H1 (cell line): ENCODE data around the gene CAP2. TPM values are rescaled to one million over a fixed set of nuclear protein-coding genes. Genes with fewer than 3 reads are reported as not detected.

Source experiments
- CTCF ChIA-PET: fragments of 300-600 bp; sonication (Branson Sonifier 250); formaldehyde crosslinking; loops from one replicate; lab custom pipeline; 2021; ENCODE audit not compliant: partially characterized antibody; lab: Charles Lee
- POLR2A ChIA-PET: fragments of 300-600 bp; sonication (Branson Sonifier 250); formaldehyde crosslinking; loops from one replicate; lab custom pipeline; 2021; ENCODE audit warnings: inconsistent platforms; ENCODE audit not compliant: partially characterized antibody; lab: Charles Lee
- DNase-seq, 2 experiments: peaks; one replicate each; pipeline versions ENCODE4 v3.0.0 to v3.0.0-alpha.2; 2010 to 2022; ENCODE audit warnings: low spot score in 2 of 2, low read depth in 1 of 2, mixed read lengths in 1 of 2
- FAIRE-seq: peaks from 2 replicates; lab custom pipeline; 2011; peaks lifted over from hg19 to GRCh38; lab: Jason Lieb, UNC
- H2AFZ ChIP-seq: 2 replicates; pipeline ENCODE4 v1.8.1; 2012; ENCODE audit warnings: low read length, inconsistent platforms
- H2AK5ac ChIP-seq: 2 replicates; pipeline ENCODE4 v1.6.1; 2013; ENCODE audit warnings: low read depth, low read length
- H2BK120ac ChIP-seq: replicated peaks from 2 replicates; pipeline ENCODE3; 2013; ENCODE audit warnings: low read depth, low read length, inconsistent platforms
- H2BK12ac ChIP-seq: 2 replicates; pipeline ENCODE4 v1.6.1; 2013; ENCODE audit warnings: low read depth, low read length
- H2BK15ac ChIP-seq: 2 replicates; pipeline ENCODE4 v1.6.1; 2013; ENCODE audit warnings: low read length
- H2BK20ac ChIP-seq: 2 replicates; pipeline ENCODE4 v1.6.1; 2013; ENCODE audit warnings: low read length
- H2BK5ac ChIP-seq: 2 replicates; pipeline ENCODE4 v1.6.1; 2013; ENCODE audit warnings: low read depth, low read length
- H3K14ac ChIP-seq: 2 replicates; pipeline ENCODE4 v1.6.1; 2013; ENCODE audit warnings: inconsistent platforms; ENCODE audit not compliant: insufficient read length
- H3K18ac ChIP-seq: 2 replicates; pipeline ENCODE4 v1.6.1; 2013; ENCODE audit warnings: low read length; ENCODE audit errors: extremely low read depth
- H3K23ac ChIP-seq: 2 replicates; pipeline ENCODE4 v1.6.1; 2013; ENCODE audit warnings: inconsistent platforms; ENCODE audit not compliant: insufficient read length
- H3K23me2 ChIP-seq: 2 replicates; pipeline ENCODE4 v1.6.1; 2013; ENCODE audit warnings: low read depth, low read length
- H3K27ac ChIP-seq: 2 replicates; pipeline ENCODE4 v1.6.1; 2011; ENCODE audit warnings: low read depth, low read length, inconsistent platforms
- H3K27me3 ChIP-seq, 4 experiments: replicated peaks in 1 of 4; 1 replicate in 1 of 4; 2 replicates in 3 of 4; pipeline versions ENCODE4 v1.6.1 to v1.8.1; 2011 to 2013; ENCODE audit warnings: low read length in 3 of 4, mild to moderate bottlenecking in 3 of 4, inconsistent platforms in 2 of 4, mixed read lengths in 2 of 4, moderate library complexity in 1 of 4; ENCODE audit not compliant: control insufficient read depth in 3 of 4, insufficient read depth in 3 of 4; ENCODE audit errors: extremely low read depth in 1 of 4
- H3K36me3 ChIP-seq, 4 experiments: 2 replicates each; pipeline versions ENCODE4 v1.6.1 to v1.8.1; 2011 to 2013; ENCODE audit warnings: mild to moderate bottlenecking in 4 of 4, low read length in 3 of 4, moderate library complexity in 2 of 4, control low read depth in 1 of 4, inconsistent platforms in 1 of 4; ENCODE audit not compliant: insufficient read depth in 4 of 4, control insufficient read depth in 2 of 4
- H3K4ac ChIP-seq: replicated peaks from 2 replicates; pipeline ENCODE3; 2013; ENCODE audit warnings: low read length, low read depth, mixed read lengths, inconsistent platforms; ENCODE audit not compliant: insufficient read length
- H3K4me1 ChIP-seq, 4 experiments: replicated peaks in 1 of 4; 1 replicate in 1 of 4; 2 replicates in 3 of 4; pipeline versions ENCODE4 v1.6.1 to v1.8.1; 2011 to 2013; ENCODE audit warnings: low read length in 3 of 4, inconsistent platforms in 2 of 4, mixed read lengths in 1 of 4; ENCODE audit not compliant: insufficient read depth in 4 of 4, control insufficient read depth in 3 of 4
- H3K4me2 ChIP-seq, 2 experiments: 2 replicates each; pipeline versions ENCODE4 v1.6.1 to v1.8.1; 2011 to 2013; ENCODE audit warnings: low read depth in 2 of 2, low read length in 2 of 2, control low read depth in 1 of 2, inconsistent platforms in 1 of 2, mild to moderate bottlenecking in 1 of 2; ENCODE audit not compliant: insufficient read depth in 1 of 2
- H3K4me3 ChIP-seq, 4 experiments: fragments of 200-600, 300-600 bp in 1 of 4; sonication (generic), shearing (Covaris generic), sonication (Bioruptor Twin) in 1 of 4; 2 replicates each; pipeline versions ENCODE4 v1.5.1 to v1.8.1; 2011 to 2016; ENCODE audit warnings: low read length in 4 of 4, low read depth in 3 of 4, control low read depth in 2 of 4, inconsistent platforms in 2 of 4, mild to moderate bottlenecking in 2 of 4, mixed read lengths in 1 of 4, moderate library complexity in 1 of 4; ENCODE audit not compliant: insufficient read depth in 2 of 4; ENCODE audit errors: extremely low read depth in 1 of 4
- H3K56ac ChIP-seq: replicated peaks from 2 replicates; pipeline ENCODE3; 2013; ENCODE audit warnings: low read depth, mild to moderate bottlenecking, mixed read lengths, low read length, inconsistent platforms; ENCODE audit not compliant: insufficient read length
- H3K79me1 ChIP-seq: 2 replicates; pipeline ENCODE4 v1.6.1; 2013; ENCODE audit warnings: low read depth, low read length, control low read depth
- H3K79me2 ChIP-seq, 2 experiments: 2 replicates each; pipeline versions ENCODE4 v1.6.1 to v1.8.1; 2012 to 2013; ENCODE audit warnings: low read length in 2 of 2, mild to moderate bottlenecking in 2 of 2, inconsistent platforms in 1 of 2; ENCODE audit not compliant: insufficient read depth in 2 of 2, control insufficient read depth in 1 of 2
- H3K9ac ChIP-seq, 4 experiments: replicated peaks in 1 of 4; 1 replicate in 1 of 4; 2 replicates in 3 of 4; pipeline versions ENCODE4 v1.6.1 to v1.8.1; 2011 to 2013; ENCODE audit warnings: low read depth in 3 of 4, low read length in 3 of 4, control low read depth in 2 of 4, mild to moderate bottlenecking in 2 of 4, moderate library complexity in 2 of 4, inconsistent platforms in 1 of 4; ENCODE audit errors: extremely low read depth in 1 of 4
- H3K9me3 ChIP-seq, 2 experiments: 2 replicates each; pipeline versions ENCODE4 v1.6.1 to v1.8.1; 2012 to 2013; ENCODE audit warnings: mild to moderate bottlenecking in 2 of 2, moderate library complexity in 2 of 2, control low read depth in 1 of 2, inconsistent platforms in 1 of 2, low read depth in 1 of 2, low read length in 1 of 2, mixed read lengths in 1 of 2; ENCODE audit not compliant: insufficient read depth in 2 of 2
- H4K20me1 ChIP-seq, 2 experiments: replicated peaks in 1 of 2; 2 replicates each; pipeline versions ENCODE3 to v1.8.1; 2011 to 2013; ENCODE audit warnings: inconsistent platforms in 2 of 2, low read length in 2 of 2, mild to moderate bottlenecking in 1 of 2; ENCODE audit not compliant: insufficient read depth in 2 of 2, control insufficient read depth in 1 of 2
- H4K5ac ChIP-seq: 2 replicates; pipeline ENCODE4 v1.6.1; 2013; ENCODE audit warnings: low read length, low read depth, mixed read lengths, inconsistent platforms; ENCODE audit not compliant: insufficient read length
- H4K8ac ChIP-seq: 2 replicates; pipeline ENCODE4 v1.8.0; 2013; ENCODE audit warnings: mild to moderate bottlenecking, moderate library complexity, low read length, inconsistent platforms; ENCODE audit not compliant: insufficient read depth; ENCODE audit errors: extremely low read depth
- H4K91ac ChIP-seq: replicated peaks from 2 replicates; pipeline ENCODE3; 2013; ENCODE audit warnings: low read length, mixed read lengths, inconsistent platforms; ENCODE audit not compliant: insufficient read length
- ATF2 ChIP-seq: IDR thresholded peaks from 2 replicates; pipeline ENCODE4 v1.6.1; 2012; ENCODE audit warnings: low read length, inconsistent platforms
- CBX5 ChIP-seq: fragments of 300-800, 300-1000 bp; sonication (generic); IDR thresholded peaks from 2 replicates; pipeline ENCODE4 v1.7.1; 2016; ENCODE audit warnings: antibody characterized with exemption, low read length, low read depth
- CTCF ChIP-seq, 3 experiments: IDR thresholded peaks; 1 replicate in 2 of 3; 2 replicates in 1 of 3; pipeline versions ENCODE4 v1.5.1 to v1.6.1; 2011; ENCODE audit warnings: low read length in 3 of 3, mild to moderate bottlenecking in 3 of 3, inconsistent platforms in 2 of 3, low read depth in 1 of 3, moderate library complexity in 1 of 3; ENCODE audit not compliant: insufficient read depth in 1 of 3; ENCODE audit errors: control extremely low read depth in 1 of 3
- GTF2F1 ChIP-seq: IDR thresholded peaks from 2 replicates; pipeline ENCODE4 v1.6.1; 2012; ENCODE audit warnings: low read depth, low read length, improper control_type of control experiment, borderline replicate concordance
- KDM1A ChIP-seq: fragments of 200-600, 300-600 bp; sonication (generic); IDR thresholded peaks from 2 replicates; pipeline ENCODE4 v1.7.1; 2016; ENCODE audit warnings: mild to moderate bottlenecking, low read length, borderline replicate concordance
- MAFK ChIP-seq: IDR thresholded peaks from 2 replicates; pipeline ENCODE4 v1.6.1; 2012; ENCODE audit warnings: low read depth, mild to moderate bottlenecking, improper control_type of control experiment, low read length
- RFX5 ChIP-seq: IDR thresholded peaks from 2 replicates; pipeline ENCODE4 v1.6.1; 2011; ENCODE audit warnings: low read depth, low read length, improper control_type of control experiment, borderline replicate concordance
- SIRT6 ChIP-seq: IDR thresholded peaks from one replicate; pipeline ENCODE4 v1.7.1; 2012; ENCODE audit warnings: low read length, inconsistent platforms
- SIX5 ChIP-seq: IDR thresholded peaks from 2 replicates; pipeline ENCODE4 v1.6.1; 2011; ENCODE audit warnings: mild to moderate bottlenecking, low read depth, low read length
- TBP ChIP-seq: IDR thresholded peaks from 2 replicates; pipeline ENCODE4 v1.6.1; 2011; ENCODE audit warnings: low read depth, low read length, improper control_type of control experiment
- WGBS, 2 experiments: shearing (Covaris generic) in 1 of 2; methylation state at CpG; one replicate each; pipeline versions ENCODE4 v1.1.6 to v1.1.7; 2013 to 2015; ENCODE audit warnings: low lambda C conversion rate in 2 of 2, mixed read lengths in 2 of 2, inconsistent platforms in 1 of 2, low coverage in 1 of 2, missing lambda C conversion rate in 1 of 2; ENCODE audit not compliant: insufficient replicate concordance in 2 of 2, insufficient coverage in 1 of 2, insufficient read length in 1 of 2; ENCODE audit errors: extremely low coverage in 1 of 2, missing lambda C conversion rate in 1 of 2; 5-methylcytosine and 5-hydroxymethylcytosine counted together
- polyA plus RNA-seq, 7 experiments: library from polyadenylated mRNA; depleted of rRNA in 3 of 7; stranded (reverse) in 5 of 7; unstranded in 2 of 7; fragments of >200 nt in 5 of 7; fragments of 200-250 nt in 2 of 7; gene quantifications; 1 replicate in 5 of 7; 2 replicates in 1 of 7; 4 replicates in 1 of 7; pipeline versions ENCODE4 v1.2.1 to v1.2.3, GENCODE V29; 2011 to 2013; ENCODE audit warnings: missing spikeins in 2 of 7, mixed read lengths in 2 of 7
- total RNA-seq: library from RNA; stranded (reverse); fragmentation: NEBNext Ultra II Directional; extraction: Animal tissue kit (Norgen Biotek cat#: 25700); gene quantifications from 2 replicates; pipeline ENCODE4 v1.2.1, GENCODE V29; 2021

Gene CAP2
- total and polyA plus RNA-seq, 2 of the 8 experiments (the other 6 are each of a cell fraction or from before 2014, with no cell fraction given): 7.2 to 10.0 TPM

GRCh38 chr6:17391976-17392375 is 1.4 kb upstream of the CAP2 start:
- DNase-seq (no peak), FAIRE-seq (no peak)
- Histone ChIP-seq H3K23me2 (peaks cover 7% of the 10 kb centered on the region), H2BK20ac (no peak overlapping the region), H3K79me2 (peaks cover 0 to 22% of the 10 kb centered on the region in 2 experiments; a peak in 2 of 4 replicates), H2AK5ac (no peak overlapping the region), H3K4me2 (no peak overlapping the region), H3K36me3 (peaks cover 0 to 3% (median 0%) of the 10 kb centered on the region in 4 experiments; a peak in 2 of 8 replicates), H3K4me3 (no peak overlapping the region), H2BK15ac (0 out of 2 replicates have a peak overlapping the region, but pooled peaks have one; percentile 31), H4K20me1 (no peaks in the 10 kb centered on the region), H2AFZ (no peak overlapping the region), H3K4me1 (peaks cover 0 to 3% (median 0%) of the 10 kb centered on the region in 4 experiments; a peak in 2 of 7 replicates), H3K14ac (no peak overlapping the region), H3K4ac (no peak overlapping the region), H3K27me3 (no peaks in the 10 kb centered on the region), H4K8ac (no peak overlapping the region), H2BK5ac (no peak overlapping the region; the same call in 1 of the 2 replicates), H3K56ac (no peak overlapping the region), H3K18ac (no peak overlapping the region), H3K9me3 (0 out of 4 replicates have a peak, but pooled peaks cover 0 to 5% of the 10 kb centered on the region in 2 experiments), H3K79me1 (no peaks in the 10 kb centered on the region), H2BK12ac (no peak overlapping the region; the same call in 1 of the 2 replicates), H3K23ac (no peak overlapping the region), H4K91ac (no peak overlapping the region), H2BK120ac (no peak overlapping the region), H3K27ac (no peak overlapping the region), H4K5ac (no peak overlapping the region), H3K9ac (no peak overlapping the region)
- ChIA-PET CTCF (interaction anchor here (0.7 kb wide), 1 partner anchor 301 kb away, joined by 3 read pairs; no protein-coding TSS in a partner anchor), POLR2A (no interaction called here)
- 91% methylated on average over 2 of the region's 2 CpGs; no CpG with 5 or more reads in 1 of the 2 experiments for WGBS, 2 experiments
- TF ChIP-seq ATF2 (no peak), MAFK (no peak), SIX5 (no peak), TBP (no peak), GTF2F1 (no peak), RFX5 (no peak), SIRT6 (no peak), KDM1A (no peak), CTCF (IDR thresholded peaks at IDR 0.05; ENCODE audit: control extremely low read depth in 1 of 3, insufficient read depth in 1 of 3, low read depth in 1 of 3, low read length in 3 of 3) (no peak), CBX5 (no peak)
